GM12801 (cell line): ENCODE data around the gene BRPF3.

ENCODE experiments used
- CTCF ChIP-seq: IDR thresholded peaks from one replicate; pipeline ENCODE4 v1.5.1; 2011; ENCODE audit warnings: control low read depth; ENCODE audit not compliant: insufficient read length; ENCODE audit errors: extremely low read depth

The BRPF3 gene

DNA sequence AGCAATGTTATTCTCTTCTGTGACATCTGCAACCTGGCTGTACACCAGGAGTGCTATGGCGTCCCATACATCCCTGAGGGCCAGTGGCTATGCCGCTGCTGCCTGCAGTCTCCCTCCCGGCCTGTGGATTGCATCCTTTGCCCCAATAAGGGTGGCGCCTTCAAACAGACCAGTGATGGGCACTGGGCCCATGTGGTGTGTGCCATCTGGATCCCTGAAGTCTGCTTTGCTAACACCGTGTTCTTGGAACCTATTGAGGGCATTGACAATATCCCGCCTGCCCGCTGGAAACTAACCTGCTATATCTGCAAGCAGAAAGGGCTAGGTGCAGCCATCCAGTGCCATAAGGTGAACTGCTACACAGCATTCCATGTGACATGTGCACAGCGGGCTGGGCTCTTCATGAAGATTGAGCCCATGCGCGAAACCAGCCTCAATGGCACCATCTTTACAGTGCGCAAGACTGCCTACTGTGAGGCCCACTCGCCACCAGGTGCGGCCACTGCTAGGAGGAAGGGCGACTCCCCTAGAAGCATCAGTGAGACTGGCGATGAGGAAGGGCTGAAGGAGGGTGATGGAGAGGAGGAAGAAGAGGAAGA is 4.6 kb downstream of the BRPF3 start:
- TF ChIP-seq CTCF, result no peak

- TF ChIP-seq CTCF, result no peak
These were observed 5.1 kb downstream of the BRPF3 start for GRCh38 chr6:36201612-36202011.

- TF ChIP-seq CTCF, result no peak
These were observed 5.6 kb downstream of the BRPF3 start for GRCh38 chr6:36202101-36202500.

DNA sequence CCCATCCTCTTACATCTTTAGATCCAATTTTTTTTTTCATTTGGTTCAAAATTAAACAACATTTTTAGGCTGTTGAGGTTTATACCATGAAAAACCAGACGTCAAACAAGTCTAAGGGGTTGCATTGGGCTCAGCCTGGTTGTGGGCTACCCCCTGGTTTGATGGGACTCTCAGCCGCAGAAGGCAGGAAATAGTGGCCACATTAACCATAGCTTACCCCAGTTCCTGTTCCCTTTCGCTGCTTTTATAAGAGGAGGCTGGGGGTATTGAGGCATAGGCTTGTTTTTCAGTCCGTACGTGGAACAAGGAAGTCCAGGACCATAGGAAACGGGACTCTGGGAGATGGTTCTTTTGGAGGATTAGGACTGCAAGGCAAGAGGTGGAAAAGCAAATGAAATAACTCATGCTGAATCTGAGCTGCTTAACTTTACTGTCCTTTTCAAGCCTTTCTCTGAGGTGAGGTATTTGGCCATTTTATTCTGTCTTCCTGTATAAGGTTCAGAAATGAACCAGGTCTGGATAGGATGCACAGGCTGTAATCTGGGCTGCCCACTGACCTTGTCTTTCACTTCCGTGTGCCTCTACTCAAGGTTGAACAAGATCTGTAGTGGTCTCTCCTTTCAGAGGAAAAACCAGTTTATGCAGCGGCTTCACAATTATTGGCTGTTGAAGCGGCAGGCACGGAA is 7.7 kb downstream of the BRPF3 start:
- no peak for TF ChIP-seq CTCF

DNA sequence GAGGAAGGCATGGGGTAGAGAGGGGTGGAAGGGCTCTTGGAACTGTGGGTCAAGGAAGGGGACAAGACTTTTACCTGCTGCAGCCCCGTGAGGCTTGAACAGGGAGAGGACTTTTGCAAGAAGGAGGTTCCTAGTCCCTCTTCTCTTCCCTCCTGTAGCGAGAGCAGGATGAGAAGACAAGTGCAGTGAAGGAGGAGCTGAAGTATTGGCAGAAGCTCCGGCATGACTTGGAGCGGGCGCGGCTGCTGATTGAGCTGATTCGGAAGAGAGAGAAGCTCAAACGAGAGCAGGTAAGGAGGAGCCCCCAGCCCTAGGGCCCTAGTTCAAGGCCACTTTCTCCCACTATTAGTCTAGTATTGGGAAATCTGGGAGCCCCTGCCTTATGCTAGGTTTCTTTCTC is 10.6 kb downstream of the BRPF3 start:
- TF ChIP-seq CTCF, result no peak

- no peak for TF ChIP-seq CTCF
These were observed 13.1 kb downstream of the BRPF3 start for GRCh38 chr6:36209606-36210005.

DNA sequence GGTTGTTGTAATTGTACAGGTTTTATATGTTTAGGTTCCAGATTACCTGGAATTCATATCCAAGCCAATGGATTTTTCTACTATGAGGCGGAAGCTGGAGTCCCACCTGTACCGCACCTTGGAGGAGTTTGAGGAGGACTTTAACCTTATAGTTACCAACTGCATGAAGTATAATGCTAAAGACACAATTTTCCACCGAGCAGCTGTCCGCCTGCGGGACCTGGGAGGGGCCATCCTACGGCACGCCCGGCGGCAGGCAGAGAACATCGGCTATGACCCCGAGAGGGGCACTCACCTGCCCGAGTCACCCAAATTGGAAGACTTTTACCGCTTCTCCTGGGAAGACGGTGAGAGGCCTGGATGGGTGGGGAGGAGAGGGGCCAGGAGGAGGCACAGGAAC is 13.6 kb downstream of the BRPF3 start:
- TF ChIP-seq CTCF, result no peak
